ENCODE data around the gene SLC30A7. TPM values are rescaled to one million over a fixed set of nuclear protein-coding genes. Genes with fewer than 3 reads are reported as not detected.
"Not testable (repeated sequence)": the region's sequence is repeated elsewhere in the genome, so short reads cannot be mapped to it uniquely, and the experiment has no call there.

SLC30A7 gene
- total and polyA plus RNA-seq, 4 donors = 6.0 to 38.9 (median 10.9) TPM

GRCh38 chr1:100851726-100852125 lies 44.2 kb upstream of the SLC30A7 start:
- H3K9ac ChIP-seq (ENCODE audit: low read depth in 1 of 2, low read length in 2 of 2) = no peak overlapping the region
- TF ChIP-seq HNF4A (conservative IDR thresholded peaks at IDR 0.05) (no peak), NR2F2 (IDR thresholded peaks at IDR 0.05) (no peak), RXRA (IDR thresholded peaks at IDR 0.05) (no peak), RAD21 (IDR thresholded peaks at IDR 0.05) (no peak), ZBTB33 (IDR thresholded peaks at IDR 0.05) (no peak), FOXA2 (IDR thresholded peaks at IDR 0.05) (no peak)
- no peaks in the 10 kb centered on the region for H3K9me3 ChIP-seq (ENCODE audit: control insufficient read depth in 4 of 4, low read length in 3 of 4)
- WGBS = 93% methylated on average over 5 of the region's 5 CpGs
- DNase-seq (ENCODE audit: low spot score) = no peak
- H3K4me3 ChIP-seq (ENCODE audit: low read depth in 1 of 3, low read length in 3 of 3) = no peak overlapping the region
- no peaks in the 10 kb centered on the region for H3K36me3 ChIP-seq (ENCODE audit: control insufficient read depth in 4 of 4, insufficient read depth in 3 of 4, low read depth in 1 of 4, low read length in 3 of 4)
- H3K4me1 ChIP-seq (ENCODE audit: control insufficient read depth in 4 of 4, insufficient read depth in 4 of 4, low read length in 3 of 4) = no peaks in the 10 kb centered on the region
- no peaks in the 10 kb centered on the region for H3K27me3 ChIP-seq (ENCODE audit: control insufficient read depth in 4 of 4, insufficient read depth in 4 of 4, low read length in 3 of 4)
- H3K27ac ChIP-seq (ENCODE audit: low read depth in 1 of 2, low read length in 2 of 2) = no peak overlapping the region

GRCh38 chr1:100852976-100853375 lies 42.9 kb upstream of the SLC30A7 start:
- Histone ChIP-seq H3K36me3 (ENCODE audit: control insufficient read depth in 4 of 4, insufficient read depth in 3 of 4, low read depth in 1 of 4, low read length in 3 of 4) (no peaks in the 10 kb centered on the region), H3K9ac (ENCODE audit: low read depth in 1 of 2, low read length in 2 of 2) (no peak overlapping the region), H3K27ac (ENCODE audit: low read depth in 1 of 2, low read length in 2 of 2) (no peak overlapping the region), H3K4me1 (ENCODE audit: control insufficient read depth in 4 of 4, insufficient read depth in 4 of 4, low read length in 3 of 4) (no peaks in the 10 kb centered on the region), H3K4me3 (ENCODE audit: low read depth in 1 of 3, low read length in 3 of 3) (no peak overlapping the region), H3K9me3 (ENCODE audit: control insufficient read depth in 4 of 4, low read length in 3 of 4) (no peaks in the 10 kb centered on the region), H3K27me3 (ENCODE audit: control insufficient read depth in 4 of 4, insufficient read depth in 4 of 4, low read length in 3 of 4) (no peaks in the 10 kb centered on the region)
- DNase-seq (ENCODE audit: low spot score) = no peak
- TF ChIP-seq NR2F2 (IDR thresholded peaks at IDR 0.05) = no peak
- no peak for TF ChIP-seq TAF1 (conservative IDR thresholded peaks at IDR 0.05)
- TF ChIP-seq HNF4A (conservative IDR thresholded peaks at IDR 0.05) = no peak
- TF ChIP-seq REST (IDR thresholded peaks at IDR 0.05) = no peak
- TF ChIP-seq MAX (IDR thresholded peaks at IDR 0.05) = no peak
- no peak for TF ChIP-seq HNF4G (IDR thresholded peaks at IDR 0.05)
- TF ChIP-seq YY1 (IDR thresholded peaks at IDR 0.05) = no peak
- no peak for TF ChIP-seq EGR1 (IDR thresholded peaks at IDR 0.05; ENCODE audit: low read depth in 2 of 2)
- no peak for TF ChIP-seq RXRA (IDR thresholded peaks at IDR 0.05)
- TF ChIP-seq JUND (IDR thresholded peaks at IDR 0.05) = no peak
- no peak for TF ChIP-seq ATF3 (IDR thresholded peaks at IDR 0.05)
- TF ChIP-seq CTCF (IDR thresholded peaks at IDR 0.05; ENCODE audit: low read depth, low read length, missing input control) = no peak
- no peak for TF ChIP-seq FOXA2 (IDR thresholded peaks at IDR 0.05)
- TF ChIP-seq RAD21 (IDR thresholded peaks at IDR 0.05) = no peak
- TF ChIP-seq FOXA1 (IDR thresholded peaks at IDR 0.05) = no peak
- no peak for TF ChIP-seq SP1 (IDR thresholded peaks at IDR 0.05)
- TF ChIP-seq GABPA (IDR thresholded peaks at IDR 0.05 in 1 of 2, conservative IDR thresholded peaks at IDR 0.05 in 1 of 2) = no peak
- no peak for TF ChIP-seq ZBTB33 (IDR thresholded peaks at IDR 0.05)
- 92% methylated on average over 3 of the region's 3 CpGs for WGBS

- not testable (repeated sequence) for DNase-seq (ENCODE audit: low spot score); H3K9ac ChIP-seq (ENCODE audit: low read depth in 1 of 2, low read length in 2 of 2); H3K36me3 ChIP-seq (ENCODE audit: control insufficient read depth in 4 of 4, insufficient read depth in 3 of 4, low read depth in 1 of 4, low read length in 3 of 4); H3K9me3 ChIP-seq (ENCODE audit: control insufficient read depth in 4 of 4, low read length in 3 of 4); H3K4me1 ChIP-seq (ENCODE audit: control insufficient read depth in 4 of 4, insufficient read depth in 4 of 4, low read length in 3 of 4); H3K27ac ChIP-seq (ENCODE audit: low read depth in 1 of 2, low read length in 2 of 2); H3K4me3 ChIP-seq (ENCODE audit: low read depth in 1 of 3, low read length in 3 of 3); H3K27me3 ChIP-seq (ENCODE audit: control insufficient read depth in 4 of 4, insufficient read depth in 4 of 4, low read length in 3 of 4)
These were observed 40.8 kb upstream of the SLC30A7 start for GRCh38 chr1:100855116-100855515.

Data from liver (tissue), 9 donors.